Measurements from ENCODE around the gene NRAP.

DNA sequence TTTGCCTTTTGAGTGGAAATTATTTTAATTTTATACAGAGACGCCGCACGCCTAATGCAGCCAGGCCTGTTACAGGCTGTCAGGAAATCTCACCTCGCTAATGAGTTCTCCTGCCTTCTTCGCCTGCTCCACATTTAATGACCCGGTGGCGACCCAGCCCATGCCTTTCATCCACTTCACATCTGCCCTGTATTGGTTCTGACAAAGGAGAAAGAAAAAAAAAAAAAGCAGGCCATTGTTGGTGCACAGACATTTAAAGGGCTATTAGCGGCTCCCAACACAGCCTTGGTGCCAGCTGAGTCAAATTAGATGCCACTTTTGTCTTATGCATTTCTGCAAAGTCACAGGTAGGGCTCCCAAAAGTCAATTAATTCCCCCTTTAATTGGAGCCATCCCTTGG is 43.3 kb downstream of the NRAP start:
- TF ChIP-seq POLR2A (IDR thresholded peaks at IDR 0.05) = no peak
- TF ChIP-seq, protein P1, sequence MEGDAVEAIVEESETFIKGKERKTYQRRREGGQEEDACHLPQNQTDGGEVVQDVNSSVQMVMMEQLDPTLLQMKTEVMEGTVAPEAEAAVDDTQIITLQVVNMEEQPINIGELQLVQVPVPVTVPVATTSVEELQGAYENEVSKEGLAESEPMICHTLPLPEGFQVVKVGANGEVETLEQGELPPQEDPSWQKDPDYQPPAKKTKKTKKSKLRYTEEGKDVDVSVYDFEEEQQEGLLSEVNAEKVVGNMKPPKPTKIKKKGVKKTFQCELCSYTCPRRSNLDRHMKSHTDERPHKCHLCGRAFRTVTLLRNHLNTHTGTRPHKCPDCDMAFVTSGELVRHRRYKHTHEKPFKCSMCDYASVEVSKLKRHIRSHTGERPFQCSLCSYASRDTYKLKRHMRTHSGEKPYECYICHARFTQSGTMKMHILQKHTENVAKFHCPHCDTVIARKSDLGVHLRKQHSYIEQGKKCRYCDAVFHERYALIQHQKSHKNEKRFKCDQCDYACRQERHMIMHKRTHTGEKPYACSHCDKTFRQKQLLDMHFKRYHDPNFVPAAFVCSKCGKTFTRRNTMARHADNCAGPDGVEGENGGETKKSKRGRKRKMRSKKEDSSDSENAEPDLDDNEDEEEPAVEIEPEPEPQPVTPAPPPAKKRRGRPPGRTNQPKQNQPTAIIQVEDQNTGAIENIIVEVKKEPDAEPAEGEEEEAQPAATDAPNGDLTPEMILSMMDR (IDR thresholded peaks at IDR 0.05) = no peak
